Measurements from ENCODE around the gene ECI1. TPM values are rescaled to one million over a fixed set of nuclear protein-coding genes. Genes with fewer than 3 reads are reported as not detected.
"Not testable (repeated sequence)": the region's sequence is repeated elsewhere in the genome, so short reads cannot be mapped to it uniquely, and the experiment has no call there.

Gene ECI1
- polyA plus RNA-seq, 1 donor = 81.6 TPM

- peaks cover 26% of the 10 kb centered on the region for H3K9me3 ChIP-seq (ENCODE audit: control insufficient read depth, low read depth, low read length)
- not testable (repeated sequence) for H3K27ac ChIP-seq (ENCODE audit: low read length); DNase-seq; H3K4me3 ChIP-seq (ENCODE audit: low read length)
- H3K27me3 ChIP-seq (ENCODE audit: control insufficient read depth, insufficient read depth, low read length) = peaks cover 30% of the 10 kb centered on the region
- no CpG with 5 or more reads among the region's 9 CpGs for WGBS (ENCODE audit: insufficient coverage, low lambda C conversion rate)
- H3K36me3 ChIP-seq (ENCODE audit: control insufficient read depth, insufficient read depth, low read length) = peaks cover 40% of the 10 kb centered on the region
- peaks cover 19% of the 10 kb centered on the region for H3K4me1 ChIP-seq (ENCODE audit: control insufficient read depth, insufficient read depth, low read length)
These were observed 11.1 kb downstream of the ECI1 start for GRCh38 chr16:2240331-2240730.

- peaks cover 34% of the 10 kb centered on the region for H3K27me3 ChIP-seq (ENCODE audit: control insufficient read depth, insufficient read depth, low read length)
These were observed 12.3 kb downstream of the ECI1 start for GRCh38 chr16:2238838-2239675.

GRCh38 chr16:2238150-2238837 is 13.1 kb downstream of the ECI1 start:
- peaks cover 29% of the 10 kb centered on the region for H3K9me3 ChIP-seq (ENCODE audit: control insufficient read depth, low read depth, low read length)
- H3K27ac ChIP-seq (ENCODE audit: low read length) = no peak overlapping the region
- H3K4me1 ChIP-seq (ENCODE audit: control insufficient read depth, insufficient read depth, low read length) = peaks cover 19% of the 10 kb centered on the region
- no CpG with 5 or more reads among the region's 18 CpGs for WGBS (ENCODE audit: insufficient coverage, low lambda C conversion rate)
- peak in 1 of 2 donors; percentile 59 for DNase-seq
- peaks cover 38% of the 10 kb centered on the region for H3K36me3 ChIP-seq (ENCODE audit: control insufficient read depth, insufficient read depth, low read length)
- H3K4me3 ChIP-seq (ENCODE audit: low read length) = no peak overlapping the region
- H3K27me3 ChIP-seq (ENCODE audit: control insufficient read depth, insufficient read depth, low read length) = peaks cover 34% of the 10 kb centered on the region

More at GRCh38 chr16:2238838-2239675, 12.3 kb downstream of the ECI1 start:
- WGBS (ENCODE audit: insufficient coverage, low lambda C conversion rate) = no CpG with 5 or more reads among the region's 15 CpGs
- Histone ChIP-seq H3K4me3 (ENCODE audit: low read length) (no peak overlapping the region), H3K27ac (ENCODE audit: low read length) (no peak overlapping the region), H3K36me3 (ENCODE audit: control insufficient read depth, insufficient read depth, low read length) (peaks cover 38% of the 10 kb centered on the region), H3K4me1 (ENCODE audit: control insufficient read depth, insufficient read depth, low read length) (peaks cover 19% of the 10 kb centered on the region), H3K9me3 (ENCODE audit: control insufficient read depth, low read depth, low read length) (peaks cover 27% of the 10 kb centered on the region)
- DNase-seq = no peak

- Histone ChIP-seq H3K9me3 (ENCODE audit: control insufficient read depth, low read depth, low read length) (peaks cover 29% of the 10 kb centered on the region), H3K27me3 (ENCODE audit: control insufficient read depth, insufficient read depth, low read length) (peaks cover 34% of the 10 kb centered on the region), H3K4me3 (ENCODE audit: low read length) (no peak overlapping the region), H3K36me3 (ENCODE audit: control insufficient read depth, insufficient read depth, low read length) (peaks cover 38% of the 10 kb centered on the region), H3K27ac (ENCODE audit: low read length) (no peak overlapping the region), H3K4me1 (ENCODE audit: control insufficient read depth, insufficient read depth, low read length) (peaks cover 19% of the 10 kb centered on the region)
- DNase-seq = peak in 1 of 2 donors; percentile 34
- no CpG with 5 or more reads among the region's 65 CpGs for WGBS (ENCODE audit: insufficient coverage, low lambda C conversion rate)
These were observed 13.8 kb downstream of the ECI1 start for GRCh38 chr16:2237493-2238149.

- no peak for DNase-seq
- no peak overlapping the region for H3K4me3 ChIP-seq (ENCODE audit: low read length)
- H3K27ac ChIP-seq (ENCODE audit: low read length) = no peak overlapping the region
- peaks cover 29% of the 10 kb centered on the region for H3K9me3 ChIP-seq (ENCODE audit: control insufficient read depth, low read depth, low read length)
- peaks cover 34% of the 10 kb centered on the region for H3K27me3 ChIP-seq (ENCODE audit: control insufficient read depth, insufficient read depth, low read length)
- H3K4me1 ChIP-seq (ENCODE audit: control insufficient read depth, insufficient read depth, low read length) = peaks cover 19% of the 10 kb centered on the region
- no CpG with 5 or more reads among the region's 40 CpGs for WGBS (ENCODE audit: insufficient coverage, low lambda C conversion rate)
- peaks cover 38% of the 10 kb centered on the region for H3K36me3 ChIP-seq (ENCODE audit: control insufficient read depth, insufficient read depth, low read length)
These were observed 14.3 kb downstream of the ECI1 start for GRCh38 chr16:2237102-2237482.

- no peak for DNase-seq
- Histone ChIP-seq H3K27ac (ENCODE audit: low read length) (no peak within 1 kb of the TSS), H3K4me3 (ENCODE audit: low read length) (no peak within 1 kb of the TSS), H3K9me3 (ENCODE audit: control insufficient read depth, low read depth, low read length) (peaks cover 29% of the 10 kb centered on the region), H3K27me3 (ENCODE audit: control insufficient read depth, insufficient read depth, low read length) (peaks cover 34% of the 10 kb centered on the region), H3K36me3 (ENCODE audit: control insufficient read depth, insufficient read depth, low read length) (peaks cover 43% of the 10 kb centered on the region), H3K4me1 (ENCODE audit: control insufficient read depth, insufficient read depth, low read length) (peaks cover 19% of the 10 kb centered on the region)
- WGBS (ENCODE audit: insufficient coverage, low lambda C conversion rate) = no CpG with 5 or more reads among the region's 64 CpGs
These were observed 14.9 kb downstream of the ECI1 start, which contains the start of gene DNASE1L2 for GRCh38 chr16:2236337-2237101. Gene DNASE1L2 (plus strand): TSS chr16:2236444. CDS start chr16:2236817, 373 bp downstream.

GRCh38 chr16:2235695-2236336 is 15.6 kb downstream of the ECI1 start:
- Histone ChIP-seq H3K9me3 (ENCODE audit: control insufficient read depth, low read depth, low read length) (peaks cover 29% of the 10 kb centered on the region), H3K4me1 (ENCODE audit: control insufficient read depth, insufficient read depth, low read length) (peaks cover 19% of the 10 kb centered on the region), H3K4me3 (ENCODE audit: low read length) (no peak overlapping the region), H3K27ac (ENCODE audit: low read length) (no peak overlapping the region), H3K27me3 (ENCODE audit: control insufficient read depth, insufficient read depth, low read length) (peaks cover 34% of the 10 kb centered on the region), H3K36me3 (ENCODE audit: control insufficient read depth, insufficient read depth, low read length) (peaks cover 50% of the 10 kb centered on the region)
- DNase-seq = no peak
- no CpG with 5 or more reads among the region's 19 CpGs for WGBS (ENCODE audit: insufficient coverage, low lambda C conversion rate)

- Histone ChIP-seq H3K4me1 (ENCODE audit: control insufficient read depth, insufficient read depth, low read length) (peaks cover 19% of the 10 kb centered on the region), H3K9me3 (ENCODE audit: control insufficient read depth, low read depth, low read length) (peaks cover 29% of the 10 kb centered on the region), H3K36me3 (ENCODE audit: control insufficient read depth, insufficient read depth, low read length) (peaks cover 56% of the 10 kb centered on the region), H3K4me3 (ENCODE audit: low read length) (no peak overlapping the region), H3K27ac (ENCODE audit: low read length) (no peak overlapping the region), H3K27me3 (ENCODE audit: control insufficient read depth, insufficient read depth, low read length) (peaks cover 34% of the 10 kb centered on the region)
- no CpG with 5 or more reads among the region's 28 CpGs for WGBS (ENCODE audit: insufficient coverage, low lambda C conversion rate)
- no peak for DNase-seq
These were observed 16.1 kb downstream of the ECI1 start for GRCh38 chr16:2235234-2235651.

GRCh38 chr16:2234813-2235170 is 16.6 kb downstream of the ECI1 start:
- peaks cover 29% of the 10 kb centered on the region for H3K9me3 ChIP-seq (ENCODE audit: control insufficient read depth, low read depth, low read length)
- H3K27ac ChIP-seq (ENCODE audit: low read length) = no peak overlapping the region
- no CpG with 5 or more reads among the region's 18 CpGs for WGBS (ENCODE audit: insufficient coverage, low lambda C conversion rate)
- peaks cover 19% of the 10 kb centered on the region for H3K4me1 ChIP-seq (ENCODE audit: control insufficient read depth, insufficient read depth, low read length)
- peaks cover 60% of the 10 kb centered on the region for H3K36me3 ChIP-seq (ENCODE audit: control insufficient read depth, insufficient read depth, low read length)
- no peak overlapping the region for H3K4me3 ChIP-seq (ENCODE audit: low read length)
- H3K27me3 ChIP-seq (ENCODE audit: control insufficient read depth, insufficient read depth, low read length) = peaks cover 34% of the 10 kb centered on the region
- no peak for DNase-seq

All from large intestine (tissue), 3 donors.